ENCODE data around the gene PAQR3.

DNA sequence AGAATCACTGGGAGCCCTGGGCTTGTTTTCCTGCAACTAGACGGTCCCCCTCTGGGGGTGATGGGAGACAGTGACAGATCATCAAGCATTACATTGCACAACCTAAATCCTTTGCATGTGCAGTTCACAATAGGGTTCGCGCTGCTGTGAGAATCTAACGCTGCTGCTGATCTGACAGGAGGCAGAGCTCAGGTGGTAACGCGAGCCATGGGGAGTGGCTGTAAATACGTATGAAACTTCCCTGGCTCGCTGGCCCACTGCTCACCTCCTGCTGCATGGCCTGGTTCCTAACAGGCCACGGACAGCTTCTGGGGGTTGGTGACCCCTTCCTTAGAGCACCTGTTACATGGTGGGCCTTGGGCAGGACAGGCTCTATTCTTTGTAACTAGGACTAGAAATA, 10.4 kb downstream of the PAQR3 start:
- no peak for TF ChIP-seq POLR2A (IDR thresholded peaks at IDR 0.05)
- TF ChIP-seq, protein P1, sequence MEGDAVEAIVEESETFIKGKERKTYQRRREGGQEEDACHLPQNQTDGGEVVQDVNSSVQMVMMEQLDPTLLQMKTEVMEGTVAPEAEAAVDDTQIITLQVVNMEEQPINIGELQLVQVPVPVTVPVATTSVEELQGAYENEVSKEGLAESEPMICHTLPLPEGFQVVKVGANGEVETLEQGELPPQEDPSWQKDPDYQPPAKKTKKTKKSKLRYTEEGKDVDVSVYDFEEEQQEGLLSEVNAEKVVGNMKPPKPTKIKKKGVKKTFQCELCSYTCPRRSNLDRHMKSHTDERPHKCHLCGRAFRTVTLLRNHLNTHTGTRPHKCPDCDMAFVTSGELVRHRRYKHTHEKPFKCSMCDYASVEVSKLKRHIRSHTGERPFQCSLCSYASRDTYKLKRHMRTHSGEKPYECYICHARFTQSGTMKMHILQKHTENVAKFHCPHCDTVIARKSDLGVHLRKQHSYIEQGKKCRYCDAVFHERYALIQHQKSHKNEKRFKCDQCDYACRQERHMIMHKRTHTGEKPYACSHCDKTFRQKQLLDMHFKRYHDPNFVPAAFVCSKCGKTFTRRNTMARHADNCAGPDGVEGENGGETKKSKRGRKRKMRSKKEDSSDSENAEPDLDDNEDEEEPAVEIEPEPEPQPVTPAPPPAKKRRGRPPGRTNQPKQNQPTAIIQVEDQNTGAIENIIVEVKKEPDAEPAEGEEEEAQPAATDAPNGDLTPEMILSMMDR (IDR thresholded peaks at IDR 0.05), result no peak

Data from heart left ventricle (tissue), 13 donors.